Suprapubic skin (tissue), 4 donors: Measurements from ENCODE around the gene CCDC110.

Source experiments
- CTCF ChIP-seq, 2 donors: fragments of 200-600 bp in 1 of 2; fragments of 450-650 bp in 1 of 2; sonication (generic) in 1 of 2; IDR thresholded peaks; one replicate each; pipeline ENCODE4 v1.5.1; 2016 to 2019; ENCODE audit warnings: antibody characterized with exemption in 2 of 2, mild to moderate bottlenecking in 1 of 2, moderate library complexity in 1 of 2
- POLR2A ChIP-seq, 2 donors: fragments of 450-650 bp; IDR thresholded peaks; one replicate each; pipeline ENCODE4 v1.6.1; 2017; ENCODE audit warnings: antibody characterized with exemption in 2 of 2, mild to moderate bottlenecking in 2 of 2, moderate library complexity in 2 of 2
- POLR2AphosphoS5 ChIP-seq, 3 donors: sonication (generic); formaldehyde crosslinking; IDR thresholded peaks; one replicate each; pipeline ENCODE4 v1.6.1; 2017; ENCODE audit warnings: antibody characterized with exemption in 3 of 3

- TF ChIP-seq POLR2A (IDR thresholded peaks at IDR 0.05) (no peak), CTCF (IDR thresholded peaks at IDR 0.05) (no peak), POLR2AphosphoS5 (IDR thresholded peaks at IDR 0.05) (no peak)
These were observed 42.1 kb upstream of the CCDC110 start for GRCh38 chr4:185513489-185514181.
